ENCODE measurements around the gene NXNL1. TPM values are rescaled to one million over a fixed set of nuclear protein-coding genes. Genes with fewer than 3 reads are reported as not detected.

Gene NXNL1
- total and polyA plus RNA-seq, 9 of the 15 experiments (the other 6 are each of a cell fraction or from before 2014, with no cell fraction given) = not detected

DNA sequence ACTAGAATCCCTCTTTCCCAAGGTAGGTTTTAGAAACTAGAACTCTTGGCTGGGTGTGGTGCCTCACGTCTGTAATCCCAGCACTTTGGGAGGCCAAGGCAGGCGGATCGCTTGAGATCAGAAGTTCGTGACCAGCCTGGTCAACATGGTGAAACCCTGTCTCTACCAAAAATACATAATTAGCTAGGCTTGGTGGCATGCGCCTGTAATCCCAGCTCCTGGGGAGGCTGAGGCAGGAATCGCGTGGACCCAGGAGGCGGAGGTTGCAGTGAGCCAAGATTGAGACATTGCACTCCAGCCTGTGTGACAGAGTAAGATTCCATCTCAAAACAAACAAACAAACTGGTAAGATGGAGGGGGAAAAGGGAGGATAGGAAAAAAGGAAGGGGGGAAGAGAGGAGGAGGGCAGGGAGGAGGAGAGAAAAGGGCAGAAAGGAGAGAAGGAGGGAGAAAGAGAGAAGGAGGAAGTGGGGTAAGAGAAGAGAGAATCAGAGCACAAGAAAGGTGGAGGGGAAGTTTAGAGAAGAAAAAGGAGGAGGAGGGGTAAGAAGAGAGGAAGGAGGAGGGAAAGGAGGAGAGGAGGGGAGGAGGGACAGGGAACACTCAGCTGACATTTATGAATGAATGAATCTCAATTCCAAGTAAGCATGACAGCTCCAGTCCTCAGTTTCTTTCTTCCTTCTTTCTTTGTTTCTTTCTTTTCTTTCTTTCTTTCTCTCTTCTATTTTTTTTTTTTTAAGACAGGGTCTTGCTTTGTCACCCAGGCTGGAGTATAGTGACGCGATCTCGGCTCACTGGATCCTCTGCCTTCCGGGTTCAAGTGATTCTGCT lies 7.0 kb upstream of the NXNL1 start (continued):
- TF ChIP-seq, protein P1, sequence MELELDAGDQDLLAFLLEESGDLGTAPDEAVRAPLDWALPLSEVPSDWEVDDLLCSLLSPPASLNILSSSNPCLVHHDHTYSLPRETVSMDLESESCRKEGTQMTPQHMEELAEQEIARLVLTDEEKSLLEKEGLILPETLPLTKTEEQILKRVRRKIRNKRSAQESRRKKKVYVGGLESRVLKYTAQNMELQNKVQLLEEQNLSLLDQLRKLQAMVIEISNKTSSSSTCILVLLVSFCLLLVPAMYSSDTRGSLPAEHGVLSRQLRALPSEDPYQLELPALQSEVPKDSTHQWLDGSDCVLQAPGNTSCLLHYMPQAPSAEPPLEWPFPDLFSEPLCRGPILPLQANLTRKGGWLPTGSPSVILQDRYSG (tag; conservative IDR thresholded peaks at IDR 0.05; ENCODE audit: low read depth) = no peak
- TF ChIP-seq NEUROD1 (IDR thresholded peaks at IDR 0.05; ENCODE audit: borderline replicate concordance, low read depth, low read length, partially characterized antibody) = no peak
- TF ChIP-seq HMG20A (CRISPR knock-in tag; conservative IDR thresholded peaks at IDR 0.05) = no peak
- no peak for TF ChIP-seq MBD2 (IDR thresholded peaks at IDR 0.05; ENCODE audit: borderline replicate concordance, low read depth)
- no peak for TF ChIP-seq MTA3 (IDR thresholded peaks at IDR 0.05; ENCODE audit: borderline replicate concordance)
- no peak for TF ChIP-seq ZNF184 (CRISPR knock-in tag; IDR thresholded peaks at IDR 0.05)
- no peak for TF ChIP-seq ZNF583 (CRISPR knock-in tag; IDR thresholded peaks at IDR 0.05)
- TF ChIP-seq DPF2 (IDR thresholded peaks at IDR 0.05) = peak; percentile 59; the same call in 1 of the 2 replicates
- no peak for TF ChIP-seq MAFK (IDR thresholded peaks at IDR 0.05; ENCODE audit: low read length)
- TF ChIP-seq ZNF766 (CRISPR knock-in tag; conservative IDR thresholded peaks at IDR 0.05) = no peak
- TF ChIP-seq FOXA1 (IDR thresholded peaks at IDR 0.05; ENCODE audit: borderline replicate concordance) = no peak
- TF ChIP-seq, protein P2, sequence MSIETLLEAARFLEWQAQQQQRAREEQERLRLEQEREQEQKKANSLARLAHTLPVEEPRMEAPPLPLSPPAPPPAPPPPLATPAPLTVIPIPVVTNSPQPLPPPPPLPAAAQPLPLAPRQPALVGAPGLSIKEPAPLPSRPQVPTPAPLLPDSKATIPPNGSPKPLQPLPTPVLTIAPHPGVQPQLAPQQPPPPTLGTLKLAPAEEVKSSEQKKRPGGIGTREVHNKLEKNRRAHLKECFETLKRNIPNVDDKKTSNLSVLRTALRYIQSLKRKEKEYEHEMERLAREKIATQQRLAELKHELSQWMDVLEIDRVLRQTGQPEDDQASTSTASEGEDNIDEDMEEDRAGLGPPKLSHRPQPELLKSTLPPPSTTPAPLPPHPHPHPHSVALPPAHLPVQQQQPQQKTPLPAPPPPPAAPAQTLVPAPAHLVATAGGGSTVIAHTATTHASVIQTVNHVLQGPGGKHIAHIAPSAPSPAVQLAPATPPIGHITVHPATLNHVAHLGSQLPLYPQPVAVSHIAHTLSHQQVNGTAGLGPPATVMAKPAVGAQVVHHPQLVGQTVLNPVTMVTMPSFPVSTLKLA (conservative IDR thresholded peaks at IDR 0.05) = no peak
- no peak for TF ChIP-seq KLF10 (CRISPR knock-in tag; IDR thresholded peaks at IDR 0.05)
- no peak for TF ChIP-seq TCF7 (IDR thresholded peaks at IDR 0.05; ENCODE audit: borderline replicate concordance)
- TF ChIP-seq, protein P3, sequence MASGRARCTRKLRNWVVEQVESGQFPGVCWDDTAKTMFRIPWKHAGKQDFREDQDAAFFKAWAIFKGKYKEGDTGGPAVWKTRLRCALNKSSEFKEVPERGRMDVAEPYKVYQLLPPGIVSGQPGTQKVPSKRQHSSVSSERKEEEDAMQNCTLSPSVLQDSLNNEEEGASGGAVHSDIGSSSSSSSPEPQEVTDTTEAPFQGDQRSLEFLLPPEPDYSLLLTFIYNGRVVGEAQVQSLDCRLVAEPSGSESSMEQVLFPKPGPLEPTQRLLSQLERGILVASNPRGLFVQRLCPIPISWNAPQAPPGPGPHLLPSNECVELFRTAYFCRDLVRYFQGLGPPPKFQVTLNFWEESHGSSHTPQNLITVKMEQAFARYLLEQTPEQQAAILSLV (tag; IDR thresholded peaks at IDR 0.05) = no peak
- 0 out of 2 replicates have a peak, but pooled peaks have one; percentile 20 for TF ChIP-seq HLTF (IDR thresholded peaks at IDR 0.05)
- TF ChIP-seq, protein P4, sequence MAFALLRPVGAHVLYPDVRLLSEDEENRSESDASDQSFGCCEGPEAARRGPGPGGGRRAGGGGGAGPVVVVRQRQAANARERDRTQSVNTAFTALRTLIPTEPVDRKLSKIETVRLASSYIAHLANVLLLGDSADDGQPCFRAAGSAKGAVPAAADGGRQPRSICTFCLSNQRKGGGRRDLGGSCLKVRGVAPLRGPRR (CRISPR knock-in tag; IDR thresholded peaks at IDR 0.05) = no peak
- no peak for TF ChIP-seq GABPB1 (CRISPR knock-in tag; IDR thresholded peaks at IDR 0.05)
- TF ChIP-seq, protein P5, sequence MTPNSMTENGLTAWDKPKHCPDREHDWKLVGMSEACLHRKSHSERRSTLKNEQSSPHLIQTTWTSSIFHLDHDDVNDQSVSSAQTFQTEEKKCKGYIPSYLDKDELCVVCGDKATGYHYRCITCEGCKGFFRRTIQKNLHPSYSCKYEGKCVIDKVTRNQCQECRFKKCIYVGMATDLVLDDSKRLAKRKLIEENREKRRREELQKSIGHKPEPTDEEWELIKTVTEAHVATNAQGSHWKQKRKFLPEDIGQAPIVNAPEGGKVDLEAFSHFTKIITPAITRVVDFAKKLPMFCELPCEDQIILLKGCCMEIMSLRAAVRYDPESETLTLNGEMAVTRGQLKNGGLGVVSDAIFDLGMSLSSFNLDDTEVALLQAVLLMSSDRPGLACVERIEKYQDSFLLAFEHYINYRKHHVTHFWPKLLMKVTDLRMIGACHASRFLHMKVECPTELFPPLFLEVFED (CRISPR knock-in tag; conservative IDR thresholded peaks at IDR 0.05) = peak; percentile 79; the same call in 1 of the 2 replicates
- peak; percentile 51; the same call in 1 of the 2 replicates for TF ChIP-seq ELF4 (CRISPR knock-in tag; IDR thresholded peaks at IDR 0.05)
- TF ChIP-seq, protein P6, sequence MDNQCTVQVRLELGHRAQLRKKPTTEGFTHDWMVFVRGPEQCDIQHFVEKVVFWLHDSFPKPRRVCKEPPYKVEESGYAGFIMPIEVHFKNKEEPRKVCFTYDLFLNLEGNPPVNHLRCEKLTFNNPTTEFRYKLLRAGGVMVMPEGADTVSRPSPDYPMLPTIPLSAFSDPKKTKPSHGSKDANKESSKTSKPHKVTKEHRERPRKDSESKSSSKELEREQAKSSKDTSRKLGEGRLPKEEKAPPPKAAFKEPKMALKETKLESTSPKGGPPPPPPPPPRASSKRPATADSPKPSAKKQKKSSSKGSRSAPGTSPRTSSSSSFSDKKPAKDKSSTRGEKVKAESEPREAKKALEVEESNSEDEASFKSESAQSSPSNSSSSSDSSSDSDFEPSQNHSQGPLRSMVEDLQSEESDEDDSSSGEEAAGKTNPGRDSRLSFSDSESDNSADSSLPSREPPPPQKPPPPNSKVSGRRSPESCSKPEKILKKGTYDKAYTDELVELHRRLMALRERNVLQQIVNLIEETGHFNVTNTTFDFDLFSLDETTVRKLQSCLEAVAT (IDR thresholded peaks at IDR 0.05) = peak in 1 of 2 experiments; percentile 55; a peak in 1 of 4 replicates
- TF ChIP-seq EGR1 (conservative IDR thresholded peaks at IDR 0.05) = no peak
